Pancreas (tissue), 10 donors: Measurements from ENCODE around the gene INPP5E. TPM values are rescaled to one million over a fixed set of nuclear protein-coding genes. Genes with fewer than 3 reads are reported as not detected.
"Not testable (repeated sequence)": the region's sequence is repeated elsewhere in the genome, so short reads cannot be mapped to it uniquely, and the experiment has no call there.

Source experiments
- ATAC-seq, 4 donors: fragments of 200-7000 bp; cut with Tn5 transposase; one replicate each; pipeline versions ENCODE4 v1.8.0 to v1.9.1; 2020; ENCODE audit warnings: mild to moderate bottlenecking in 4 of 4, moderate library complexity in 4 of 4
- DNase-seq, 6 donors: peaks; one replicate each; pipeline ENCODE4 v3.0.0-alpha.2; 2020
- FAIRE-seq: peaks from 2 replicates; lab custom pipeline; 2012; peaks lifted over from hg19 to GRCh38; lab: Jason Lieb, UNC
- H3K27ac ChIP-seq, 4 donors: fragments of 200-600 bp; sonication (generic); 1 replicate in 3 of 4; 2 replicates in 1 of 4; pipeline versions ENCODE4 v1.5.0 to v1.8.0; 2020
- H3K27me3 ChIP-seq, 4 donors: fragments of 200-600 bp; one replicate each; pipeline ENCODE4 v1.8.0; 2021
- H3K36me3 ChIP-seq, 3 donors: fragments of 200-600 bp; sonication (generic) in 1 of 3; one replicate each; pipeline versions ENCODE4 v1.5.0 to v1.8.0; 2020 to 2021
- H3K4me1 ChIP-seq, 3 donors: fragments of 200-600 bp; one replicate each; pipeline ENCODE4 v1.8.0; 2021
- H3K4me3 ChIP-seq, 4 donors: fragments of 200-600 bp; sonication (generic) in 2 of 4; one replicate each; pipeline versions ENCODE4 v1.5.0 to v1.8.0; 2020 to 2021
- H3K9me3 ChIP-seq, 4 donors: fragments of 200-600 bp; one replicate each; pipeline ENCODE4 v1.8.0; 2021
- WGBS, 2 donors: extraction: QIAGEN DNeasy Blood & Tissue Kit; methylation state at CpG; one replicate each; pipeline ENCODE4 v1.1.7; 2013; 5-methylcytosine and 5-hydroxymethylcytosine counted together
- intact Hi-C, 3 donors: fragments of 100-400 bp; cut with DNase I; formaldehyde crosslinking; loops; one replicate each; pipeline versions ENCODE4 v1.11.1 to v1.14.2; 2022
- polyA plus RNA-seq, 2 donors: library from polyadenylated mRNA; stranded (reverse); fragments of 200-250 nt; gene quantifications; one replicate each; pipeline ENCODE4 v1.2.3, GENCODE V29; 2013
- total RNA-seq, 6 donors: library from RNA; stranded (reverse); fragmentation: NEBNext Ultra II Directional in 4 of 6; extraction: Animal tissue kit (Norgen Biotek cat#: 25700) in 4 of 6; gene quantifications; one replicate each; pipeline versions ENCODE4 v1.2.1 to v1.2.4, GENCODE V29; 2021 to 2023
- TF ChIP-seq, protein P1 (sequence below), 4 donors: fragments of 200-600 bp; sonication (generic) in 3 of 4; IDR thresholded peaks; one replicate each; pipeline versions ENCODE4 v1.5.0 to v1.8.0; 2021; ENCODE audit warnings: antibody characterized with exemption in 4 of 4
- donor health status: healthy with polysubstance abuse.
- donor health status: DM: no; HTN: no; CAD: no; lungs with moderate emphysema.
- donor health status: DM: no; HTN: no; CAD: no.
- donor health status: control.
- donor health status: control.
- donor health status: Bipolar disorder and iron deficiency.
- donor health status: DM: yes; HTN: yes; CAD: no.
- donor health status: DM: no; HTN: no; CAD: no.
- donor health status: DM: no; HTN: no; CAD: no.
- donor health status: DM: yes; HTN: yes; CAD: no.

INPP5E gene
- total and polyA plus RNA-seq, 8 donors = 3.8 to 14.9 (median 5.7) TPM

DNA sequence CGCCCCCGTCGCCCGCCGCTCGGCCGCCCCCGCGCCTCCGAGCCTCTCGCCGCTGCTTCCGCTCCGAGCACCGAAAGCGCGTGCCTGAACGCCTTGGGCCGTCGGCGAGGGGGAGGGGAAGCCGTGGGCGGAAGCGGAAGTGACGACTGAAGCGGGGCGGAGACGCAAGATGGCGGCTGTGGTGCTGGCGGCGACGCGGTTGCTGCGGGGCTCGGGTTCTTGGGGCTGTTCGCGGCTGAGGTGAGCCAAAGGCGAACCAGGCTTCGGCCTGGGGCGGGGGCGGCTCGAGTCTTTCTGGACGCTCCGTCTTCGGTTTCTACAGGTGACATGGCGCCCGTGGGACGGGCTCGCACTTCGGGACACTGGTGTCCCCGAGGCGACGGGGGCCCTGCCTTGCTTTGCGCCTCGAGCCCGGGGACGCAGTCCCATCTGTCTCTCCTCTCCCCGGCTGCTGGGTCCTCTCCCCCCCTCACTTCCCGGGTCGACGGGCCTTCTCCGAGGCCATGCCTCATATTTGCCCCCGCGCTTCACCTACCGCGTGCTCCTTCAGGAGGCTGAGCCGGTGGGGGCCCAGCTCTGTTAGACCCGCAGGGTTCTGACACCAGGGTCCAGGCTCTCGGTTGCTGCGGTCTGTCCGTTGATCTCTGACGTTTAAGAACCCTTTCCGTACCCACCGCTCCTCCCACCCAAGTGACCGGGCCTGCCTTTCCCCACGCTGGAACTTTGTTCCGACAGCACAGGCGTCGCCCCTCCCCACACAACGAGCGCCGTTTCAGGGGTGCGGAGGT lies 29.0 kb downstream of the INPP5E start, which contains the start of the genes ENTR1 and PMPCA:
Gene ENTR1, minus strand, starts transcription at position 115 of the 788 bp plus-strand sequence. CDS start 217 bp downstream, outside the sequence.
Gene PMPCA, plus strand, starts transcription at position 159 of the 788 bp plus-strand sequence. Its CDS starts 11 bp downstream, at position 170.
- peaks cover 0 to 31% (median 11%) of the 10 kb centered on the region in 3 donors for H3K36me3 ChIP-seq
- ATAC-seq (peak; percentile 91 to 97 (median 96)), DNase-seq (peak; percentile 88 to 97 (median 92)), FAIRE-seq (no peak)
- intact Hi-C loops = no loop called here
- H3K27me3 ChIP-seq = no peaks in the 10 kb centered on the region
- 0 to 1% methylated on average over 74 to 83 of the region's 83 CpGs for WGBS, 2 donors
- peak within 1 kb of the TSS; percentile 67 to 74 (median 68) for H3K27ac ChIP-seq
- peaks cover 0 to 15% (median 13%) of the 10 kb centered on the region in 3 donors for H3K4me1 ChIP-seq
- TF ChIP-seq, protein P1, sequence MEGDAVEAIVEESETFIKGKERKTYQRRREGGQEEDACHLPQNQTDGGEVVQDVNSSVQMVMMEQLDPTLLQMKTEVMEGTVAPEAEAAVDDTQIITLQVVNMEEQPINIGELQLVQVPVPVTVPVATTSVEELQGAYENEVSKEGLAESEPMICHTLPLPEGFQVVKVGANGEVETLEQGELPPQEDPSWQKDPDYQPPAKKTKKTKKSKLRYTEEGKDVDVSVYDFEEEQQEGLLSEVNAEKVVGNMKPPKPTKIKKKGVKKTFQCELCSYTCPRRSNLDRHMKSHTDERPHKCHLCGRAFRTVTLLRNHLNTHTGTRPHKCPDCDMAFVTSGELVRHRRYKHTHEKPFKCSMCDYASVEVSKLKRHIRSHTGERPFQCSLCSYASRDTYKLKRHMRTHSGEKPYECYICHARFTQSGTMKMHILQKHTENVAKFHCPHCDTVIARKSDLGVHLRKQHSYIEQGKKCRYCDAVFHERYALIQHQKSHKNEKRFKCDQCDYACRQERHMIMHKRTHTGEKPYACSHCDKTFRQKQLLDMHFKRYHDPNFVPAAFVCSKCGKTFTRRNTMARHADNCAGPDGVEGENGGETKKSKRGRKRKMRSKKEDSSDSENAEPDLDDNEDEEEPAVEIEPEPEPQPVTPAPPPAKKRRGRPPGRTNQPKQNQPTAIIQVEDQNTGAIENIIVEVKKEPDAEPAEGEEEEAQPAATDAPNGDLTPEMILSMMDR (IDR thresholded peaks at IDR 0.05) = no peak
- H3K4me3 ChIP-seq = peak within 1 kb of the TSS; percentile 72 to 97 (median 89)
- no peaks in the 10 kb centered on the region for H3K9me3 ChIP-seq

DNA sequence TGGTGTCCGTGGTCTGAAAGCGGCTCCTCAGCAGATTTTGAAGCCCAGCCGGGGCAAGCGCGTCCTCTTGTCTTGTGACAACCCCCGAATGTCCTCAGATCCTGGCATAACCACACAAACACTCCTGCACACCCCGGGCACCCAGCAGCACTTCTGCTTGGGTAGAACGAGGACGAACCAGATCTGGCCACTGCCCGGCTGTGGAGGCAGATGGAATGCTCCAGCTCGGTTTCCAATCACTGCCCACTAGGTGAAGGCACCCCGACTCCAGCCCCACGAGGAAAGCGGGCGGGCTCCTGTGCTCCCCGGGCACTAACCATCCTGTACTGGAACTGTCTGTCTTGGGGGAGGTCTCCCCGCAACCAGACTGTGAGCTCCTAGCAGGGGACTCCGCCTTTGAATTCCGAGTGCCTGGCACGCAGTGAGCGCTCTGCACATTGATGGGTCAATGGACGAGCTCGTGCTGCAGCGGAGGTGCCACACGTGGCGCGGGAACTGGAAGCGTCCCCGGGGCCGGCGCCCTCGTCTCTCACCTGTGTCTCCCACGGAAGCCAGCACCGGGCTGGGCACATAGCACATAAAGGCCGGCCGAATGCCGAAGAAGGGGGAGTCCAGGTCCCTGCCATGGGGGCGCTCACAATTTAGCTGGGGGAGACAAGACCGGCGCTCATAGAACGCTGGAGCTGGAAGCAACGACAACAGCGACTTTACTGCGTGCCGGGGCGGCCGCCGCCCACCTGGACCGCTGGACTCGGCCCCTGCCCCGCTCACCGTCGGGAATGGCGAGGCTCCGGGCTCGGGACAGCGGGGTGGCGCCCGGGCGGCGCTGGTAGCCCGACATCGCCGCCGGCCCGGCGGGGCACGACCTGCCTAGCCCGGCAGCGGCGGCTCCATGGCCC lies 29.8 kb downstream of the INPP5E start:
- Histone ChIP-seq H3K4me1 (peaks cover 0 to 15% (median 13%) of the 10 kb centered on the region in 3 donors), H3K4me3 (peak overlapping the region; percentile 55 to 97 (median 76)), H3K27me3 (no peaks in the 10 kb centered on the region), H3K36me3 (peaks cover 0 to 30% (median 11%) of the 10 kb centered on the region in 3 donors), H3K9me3 (no peaks in the 10 kb centered on the region), H3K27ac (peak overlapping the region in 2 of 4 donors; percentile 28 to 51)
- FAIRE-seq (no peak), ATAC-seq (peak; percentile 25 to 49 (median 39)), DNase-seq (peak in 4 of 6 donors; percentile 29 to 78 (median 60))
- WGBS, 2 donors = 9 to 11% methylated on average over 51 to 71 of the region's 71 CpGs
- intact Hi-C loops = no loop called here
- TF ChIP-seq, protein P1 (IDR thresholded peaks at IDR 0.05) = no peak

GRCh38 chr9:136407911-136408310 lies 31.7 kb downstream of the INPP5E start:
- Histone ChIP-seq H3K36me3 (peaks cover 0 to 19% (median 6%) of the 10 kb centered on the region in 3 donors), H3K27ac (no peak overlapping the region), H3K9me3 (no peaks in the 10 kb centered on the region), H3K4me1 (peaks cover 0 to 15% (median 13%) of the 10 kb centered on the region in 3 donors), H3K27me3 (no peaks in the 10 kb centered on the region), H3K4me3 (no peak overlapping the region)
- ATAC-seq (no peak), DNase-seq (no peak), FAIRE-seq (no peak)
- intact Hi-C loops = no loop called here
- WGBS, 2 donors = 87 to 90% methylated on average over 7 of the region's 7 CpGs
- TF ChIP-seq, protein P1 (IDR thresholded peaks at IDR 0.05) = no peak

- H3K27ac ChIP-seq, H3K4me3 ChIP-seq, H3K27me3 ChIP-seq, FAIRE-seq, H3K9me3 ChIP-seq, ATAC-seq, intact Hi-C loops: not testable (repeated sequence)
- WGBS, 2 donors = 89 to 92% methylated on average over 28 of the region's 28 CpGs
- Histone ChIP-seq H3K4me1 (peaks cover 0 to 15% (median 13%) of the 10 kb centered on the region in 3 donors), H3K36me3 (peaks cover 0 to 19% (median 6%) of the 10 kb centered on the region in 3 donors)
- peak in 2 of 6 donors; percentile 35 to 55 for DNase-seq
These were observed 32.6 kb downstream of the INPP5E start for GRCh38 chr9:136407061-136407460.

DNA sequence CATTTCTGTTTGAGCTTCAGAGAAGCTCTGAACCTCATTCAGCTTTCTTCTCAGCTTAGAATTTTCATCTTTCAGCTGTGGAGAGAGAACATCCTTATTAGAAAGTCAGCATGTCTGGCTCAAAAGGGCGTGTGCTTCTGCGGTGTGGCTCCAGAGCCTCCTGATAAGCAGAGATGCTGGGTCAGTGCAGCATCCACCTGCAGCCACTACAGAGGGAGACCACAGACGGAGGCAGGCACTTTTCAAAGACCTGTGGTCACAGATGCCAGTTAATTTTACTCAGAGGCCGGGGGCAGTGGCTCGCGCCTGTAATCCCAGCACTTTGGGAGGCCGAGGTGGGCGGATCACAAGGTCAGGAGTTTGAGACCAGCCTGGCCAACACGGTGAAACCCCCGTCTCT lies 33.7 kb downstream of the INPP5E start:
- H3K4me1 ChIP-seq, ATAC-seq, FAIRE-seq, H3K4me3 ChIP-seq, DNase-seq, H3K27me3 ChIP-seq, H3K27ac ChIP-seq, H3K9me3 ChIP-seq, intact Hi-C loops: not testable (repeated sequence)
- H3K36me3 ChIP-seq = peaks cover 0 to 19% (median 6%) of the 10 kb centered on the region in 3 donors
- WGBS, 2 donors = 88 to 89% methylated on average over 10 of the region's 10 CpGs
